ENCODE measurements around the gene NPPB.

Gene NPPB

GRCh38 chr1:11817192-11817591 is 41.6 kb downstream of the NPPB start:
- DNase-seq (ENCODE audit: extremely low read depth, low read depth) = no peak
- no peak for TF ChIP-seq CTCF (IDR thresholded peaks at IDR 0.05; ENCODE audit: low read depth, low read length, missing control alignments)
- no peak overlapping the region for H3K4me3 ChIP-seq (replicated peaks; ENCODE audit: low read depth, low read length)

DNA sequence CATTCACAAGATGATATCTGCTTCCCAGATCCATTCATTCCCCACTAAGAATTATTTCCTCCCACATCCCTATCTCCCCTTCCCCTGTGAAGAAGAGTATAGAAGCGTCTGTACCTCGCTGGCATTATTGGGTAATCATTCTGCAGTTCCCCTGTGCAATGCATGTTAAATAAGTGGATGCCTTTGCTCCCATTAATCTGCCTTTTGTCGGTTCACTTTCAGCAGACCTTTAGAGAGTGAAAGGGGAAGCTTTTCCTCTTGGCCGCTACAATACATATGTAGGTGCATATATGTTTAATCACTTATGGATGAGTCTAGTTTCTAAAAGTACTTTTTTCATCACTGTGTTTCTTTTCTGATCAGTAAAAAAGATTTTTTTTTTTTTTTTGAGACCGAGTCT is 45.7 kb downstream of the NPPB start:
- DNase-seq (ENCODE audit: extremely low read depth, low read depth) = no peak
- TF ChIP-seq CTCF (IDR thresholded peaks at IDR 0.05; ENCODE audit: low read depth, low read length, missing control alignments) = no peak
- no peak overlapping the region for H3K4me3 ChIP-seq (replicated peaks; ENCODE audit: low read depth, low read length)
